HEK293 (cell line): ENCODE measurements around the gene ALOX12.

ENCODE experiments used
- CTCF ChIA-PET: fragments of 350-600 bp; formaldehyde crosslinking; extraction: SDS; loops from one replicate; lab custom pipeline; 2021; ENCODE audit warnings: antibody characterized with exemption; lab: Yijun Ruan, JAX
- POLR2A ChIA-PET: fragments of 300-600 bp; formaldehyde crosslinking; extraction: SDS; loops from one replicate; lab custom pipeline; 2020; ENCODE audit warnings: antibody characterized with exemption, inconsistent platforms; lab: Yijun Ruan, JAX
- H3K27ac ChIP-seq: fragments of 200-500 bp; sonication (Bioruptor generic); 2 replicates; pipeline ENCODE4 v1.5.1; 2014; ENCODE audit warnings: low read depth, low read length, control low read depth, inconsistent platforms; ENCODE audit errors: extremely low read depth
- H3K36me3 ChIP-seq, 2 experiments: fragments of 200-500 bp in 1 of 2; sonication (Bioruptor generic) in 1 of 2; 1 replicate in 1 of 2; 2 replicates in 1 of 2; pipeline ENCODE4 v1.5.1; 2014 to 2017; ENCODE audit warnings: inconsistent platforms in 2 of 2, low read length in 2 of 2; ENCODE audit not compliant: control insufficient read depth in 2 of 2, insufficient read depth in 1 of 2
- H3K4me1 ChIP-seq: fragments of 200-500 bp; sonication (Bioruptor generic); 2 replicates; pipeline ENCODE4 v1.5.1; 2014; ENCODE audit warnings: mild to moderate bottlenecking, low read length, inconsistent platforms; ENCODE audit not compliant: control insufficient read depth, insufficient read depth
- H3K4me3 ChIP-seq: 2 replicates; pipeline ENCODE4 v1.5.1; 2011; ENCODE audit warnings: low read depth, mild to moderate bottlenecking, control low read depth, low read length, moderate library complexity
- H3K9me3 ChIP-seq: fragments of 200-500 bp; sonication (Bioruptor generic); 2 replicates; pipeline ENCODE4 v1.5.1; 2014; ENCODE audit warnings: low read depth, low read length, inconsistent platforms; ENCODE audit not compliant: control insufficient read depth, insufficient read depth
- AEBP2 ChIP-seq: fragments of 450-650 bp; formaldehyde crosslinking; IDR thresholded peaks from 2 replicates; pipeline ENCODE4 v1.5.1; 2016; ENCODE audit warnings: missing biosample characterization, missing genetic modification characterization, borderline replicate concordance
- BCL11B ChIP-seq: fragments of 450-650 bp; formaldehyde crosslinking; IDR thresholded peaks from 2 replicates; pipeline ENCODE4 v1.5.1; 2016; ENCODE audit warnings: low read depth, missing biosample characterization, missing genetic modification characterization
- GLI2 ChIP-seq: fragments of 450-650 bp; formaldehyde crosslinking; IDR thresholded peaks from 2 replicates; pipeline ENCODE4; 2017; ENCODE audit warnings: missing biosample characterization, missing genetic modification characterization, low read depth, borderline replicate concordance
- HOXD13 ChIP-seq: sonication (generic); formaldehyde crosslinking; IDR thresholded peaks from 2 replicates; pipeline ENCODE4 v1.8.0; 2022; ENCODE audit warnings: missing genetic modification reagents, borderline replicate concordance
- KLF16 ChIP-seq: fragments of 450-650 bp; formaldehyde crosslinking; IDR thresholded peaks from 2 replicates; pipeline ENCODE4 v1.5.1; 2017; ENCODE audit warnings: missing biosample characterization, missing genetic modification characterization
- KLF7 ChIP-seq: fragments of 450-650 bp; formaldehyde crosslinking; IDR thresholded peaks from 2 replicates; pipeline ENCODE4 v1.5.1; 2016; ENCODE audit warnings: missing biosample characterization, missing genetic modification characterization, borderline replicate concordance
- MZF1 ChIP-seq: fragments of 450-650 bp; formaldehyde crosslinking; IDR thresholded peaks from 2 replicates; pipeline ENCODE4 v1.5.1; 2017; ENCODE audit warnings: missing biosample characterization, missing genetic modification characterization, borderline replicate concordance
- OSR2 ChIP-seq: fragments of 450-650 bp; formaldehyde crosslinking; IDR thresholded peaks from 2 replicates; pipeline ENCODE4 v1.5.1; 2016; ENCODE audit warnings: missing biosample characterization, missing genetic modification characterization
- PATZ1 ChIP-seq: fragments of 450-650 bp; formaldehyde crosslinking; IDR thresholded peaks from 2 replicates; pipeline ENCODE4 v1.5.1; 2016; ENCODE audit warnings: missing biosample characterization, missing genetic modification characterization
- TCF7L2 ChIP-seq: IDR thresholded peaks from 2 replicates; pipeline ENCODE4 v1.6.1; 2011; ENCODE audit warnings: low read depth, mild to moderate bottlenecking, inconsistent platforms, low read length, moderate library complexity, borderline replicate concordance
- ZBTB20 ChIP-seq: fragments of 450-650 bp; formaldehyde crosslinking; IDR thresholded peaks from 2 replicates; pipeline ENCODE4 v1.5.1; 2016; ENCODE audit warnings: missing biosample characterization, missing genetic modification characterization
- ZIC2 ChIP-seq: fragments of 450-650 bp; formaldehyde crosslinking; IDR thresholded peaks from 2 replicates; pipeline ENCODE4 v1.5.1; 2016; ENCODE audit warnings: missing biosample characterization, missing genetic modification characterization
- ZNF121 ChIP-seq: fragments of 450-650 bp; formaldehyde crosslinking; IDR thresholded peaks from 2 replicates; pipeline ENCODE4 v1.5.1; 2016; ENCODE audit warnings: missing biosample characterization, missing genetic modification characterization
- ZNF155 ChIP-seq: fragments of 450-650 bp; formaldehyde crosslinking; IDR thresholded peaks from 2 replicates; pipeline ENCODE4 v1.5.1; 2016; ENCODE audit warnings: missing biosample characterization, missing genetic modification characterization
- ZNF184 ChIP-seq: fragments of 450-650 bp; IDR thresholded peaks from 2 replicates; pipeline ENCODE4 v1.5.1; 2018; ENCODE audit warnings: missing biosample characterization, mild to moderate bottlenecking, missing genetic modification characterization
- ZNF2 ChIP-seq: fragments of 450-650 bp; formaldehyde crosslinking; IDR thresholded peaks from 2 replicates; pipeline ENCODE4 v1.5.1; 2016; ENCODE audit warnings: missing biosample characterization, missing genetic modification characterization
- ZNF23 ChIP-seq: fragments of 450-650 bp; formaldehyde crosslinking; IDR thresholded peaks from 2 replicates; pipeline ENCODE4 v1.5.1; 2016; ENCODE audit warnings: missing biosample characterization, missing genetic modification characterization, borderline replicate concordance
- ZNF24 ChIP-seq: fragments of 450-650 bp; formaldehyde crosslinking; IDR thresholded peaks from 2 replicates; pipeline ENCODE4 v1.5.1; 2016; ENCODE audit warnings: missing biosample characterization, missing genetic modification characterization
- ZNF248 ChIP-seq: fragments of 450-650 bp; formaldehyde crosslinking; IDR thresholded peaks from 2 replicates; pipeline ENCODE4 v1.5.1; 2017; ENCODE audit warnings: missing biosample characterization, missing genetic modification characterization
- ZNF280C ChIP-seq: fragments of 450-650 bp; formaldehyde crosslinking; IDR thresholded peaks from 2 replicates; pipeline ENCODE4 v1.5.1; 2016; ENCODE audit warnings: missing biosample characterization, missing genetic modification characterization
- ZNF426 ChIP-seq: fragments of 450-650 bp; formaldehyde crosslinking; IDR thresholded peaks from 2 replicates; pipeline ENCODE4 v1.5.1; 2017; ENCODE audit warnings: missing biosample characterization, missing genetic modification characterization, mild to moderate bottlenecking, inconsistent platforms, moderate library complexity
- ZNF48 ChIP-seq: fragments of 450-650 bp; formaldehyde crosslinking; IDR thresholded peaks from 2 replicates; pipeline ENCODE4 v1.5.1; 2016; ENCODE audit warnings: missing biosample characterization, missing genetic modification characterization
- ZNF488 ChIP-seq: fragments of 450-650 bp; formaldehyde crosslinking; IDR thresholded peaks from 2 replicates; pipeline ENCODE4 v1.5.1; 2016; ENCODE audit warnings: missing biosample characterization, missing genetic modification characterization
- ZNF549 ChIP-seq: fragments of 450-650 bp; IDR thresholded peaks from 2 replicates; pipeline ENCODE4 v1.5.1; 2018; ENCODE audit warnings: missing biosample characterization, missing genetic modification characterization, mild to moderate bottlenecking, inconsistent platforms, moderate library complexity
- ZNF623 ChIP-seq: fragments of 450-650 bp; formaldehyde crosslinking; IDR thresholded peaks from 2 replicates; pipeline ENCODE4 v1.5.1; 2016; ENCODE audit warnings: missing biosample characterization, missing genetic modification characterization
- ZNF645 ChIP-seq: fragments of 450-650 bp; formaldehyde crosslinking; IDR thresholded peaks from 2 replicates; pipeline ENCODE4; 2016; ENCODE audit warnings: missing biosample characterization, missing genetic modification characterization
- ZNF677 ChIP-seq: fragments of 450-650 bp; IDR thresholded peaks from 2 replicates; pipeline ENCODE4 v1.5.0; 2018; ENCODE audit warnings: missing biosample characterization, mild to moderate bottlenecking, missing genetic modification characterization, moderate library complexity
- ZNF792 ChIP-seq: fragments of 450-650 bp; formaldehyde crosslinking; IDR thresholded peaks from 2 replicates; pipeline ENCODE4 v1.5.1; 2016; ENCODE audit warnings: missing biosample characterization, missing genetic modification characterization

The ALOX12 gene

GRCh38 chr17:7026471-7027115 lies 30.7 kb downstream of the ALOX12 start:
- Histone ChIP-seq H3K4me3 (no peak overlapping the region), H3K4me1 (no peaks in the 10 kb centered on the region), H3K9me3 (no peaks in the 10 kb centered on the region), H3K36me3 (no peaks in the 10 kb centered on the region), H3K27ac (no peak overlapping the region)
- CTCF ChIA-PET: interaction anchor here (0.6 to 1.3 kb wide), 2 partner anchors 10 to 360 kb away, joined by 3 to 6 read pairs; no protein-coding TSS in a partner anchor
- POLR2A ChIA-PET: interaction anchor here (2.2 kb wide), 1 partner anchor 9 kb away, joined by 7 read pairs; the partner anchor contains the start of gene SLC16A13
- no peak for TF ChIP-seq KLF7 (tag by site-specific recombination)
- no peak for TF ChIP-seq ZNF2 (tag by site-specific recombination)
- TF ChIP-seq ZBTB20 (tag by site-specific recombination): no peak
- no peak for TF ChIP-seq ZNF23 (tag by site-specific recombination)
- no peak for TF ChIP-seq OSR2
- no peak for TF ChIP-seq MZF1 (tag by site-specific recombination)
- TF ChIP-seq AEBP2 (tag by site-specific recombination): no peak
- no peak for TF ChIP-seq ZNF645
- TF ChIP-seq GLI2: no peak

GRCh38 chr17:7027335-7027734 lies 31.5 kb downstream of the ALOX12 start:
- no peak overlapping the region for H3K27ac ChIP-seq
- no peak overlapping the region for H3K4me3 ChIP-seq
- no peak for TF ChIP-seq KLF16 (tag by site-specific recombination)
- no peak for TF ChIP-seq ZNF280C (tag by site-specific recombination)
- no peak for TF ChIP-seq ZNF24 (tag by site-specific recombination)
- TF ChIP-seq ZNF677: no peak
- TF ChIP-seq PATZ1 (tag by site-specific recombination): no peak
- no peak for TF ChIP-seq ZNF248 (tag by site-specific recombination)
- no peak for TF ChIP-seq ZNF623
- no peak for TF ChIP-seq ZNF792 (tag by site-specific recombination)
- TF ChIP-seq ZNF155 (tag by site-specific recombination): no peak
- TF ChIP-seq ZNF48 (tag by site-specific recombination): no peak
- TF ChIP-seq ZIC2 (tag by site-specific recombination): no peak
- TF ChIP-seq ZNF121 (tag by site-specific recombination): no peak
- no peak for TF ChIP-seq HOXD13 (CRISPR knock-in tag)
- TF ChIP-seq BCL11B: no peak
- no peak for TF ChIP-seq ZNF488 (tag by site-specific recombination)
- TF ChIP-seq ZNF426 (tag by site-specific recombination): no peak
- TF ChIP-seq ZNF184 (tag by site-specific recombination): no peak
- no peak for TF ChIP-seq TCF7L2
- TF ChIP-seq ZNF549 (tag by site-specific recombination): no peak
- no peaks in the 10 kb centered on the region for H3K9me3 ChIP-seq
- no peaks in the 10 kb centered on the region for H3K4me1 ChIP-seq
- ChIA-PET CTCF (interaction anchor here (0.6 to 1.3 kb wide), 4 partner anchors 10 to 1274 kb away, joined by 3 to 6 read pairs (median 4); no protein-coding TSS in a partner anchor), POLR2A (interaction anchor here (1.1 kb wide), 1 partner anchor 8 kb away, joined by 6 read pairs; the partner anchor contains the start of gene SLC16A13)
- no peaks in the 10 kb centered on the region for H3K36me3 ChIP-seq
